ENCODE results near the gene PTTG2.

DNA sequence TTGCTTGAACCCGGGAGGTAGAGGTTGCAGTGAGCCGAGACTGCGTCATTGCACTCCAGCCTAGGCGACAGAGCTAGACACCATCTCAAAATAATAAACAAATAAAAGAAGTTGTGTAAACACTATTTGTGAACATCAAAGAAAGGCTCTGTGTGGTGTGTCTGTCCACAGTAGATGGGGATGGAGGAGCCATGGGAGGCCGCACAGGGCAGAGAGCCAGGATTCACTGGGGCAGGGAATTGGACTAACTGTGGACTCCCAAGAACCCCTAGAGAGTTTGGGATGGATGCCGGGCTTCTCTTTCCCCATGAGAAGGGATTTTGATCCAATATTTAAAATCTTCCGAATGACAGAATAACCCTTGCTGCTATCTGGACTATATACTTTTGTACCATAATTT, 42.8 kb upstream of the PTTG2 start:
- no peak for TF ChIP-seq CTCF (optimal IDR thresholded peaks at IDR 0.05 in 1 of 3, IDR thresholded peaks at IDR 0.05 in 1 of 3, conservative IDR thresholded peaks at IDR 0.05 in 1 of 3; ENCODE audit: extremely low read depth in 1 of 3, insufficient read depth in 2 of 3, low read length in 3 of 3)
- no peak for TF ChIP-seq EZH2 (IDR thresholded peaks at IDR 0.05; ENCODE audit: low read length)
